BJ (cell line): ENCODE results near the gene EMC7. TPM values are rescaled to one million over a fixed set of nuclear protein-coding genes. Genes with fewer than 3 reads are reported as not detected.

Source experiments
- CTCF ChIA-PET: fragments of 350-600 bp; formaldehyde crosslinking; extraction: SDS; loops from one replicate; lab custom pipeline; 2021; ENCODE audit warnings: antibody characterized with exemption, inconsistent platforms; lab: Yijun Ruan, JAX
- POLR2A ChIA-PET: fragments of 300-600 bp; sonication (Branson Sonifier 250); formaldehyde crosslinking; extraction: SDS; loops from one replicate; lab custom pipeline; 2021; ENCODE audit warnings: antibody characterized with exemption; lab: Charles Lee
- DNase-seq: peaks from one replicate; pipeline ENCODE4 v3.0.0-alpha.2; 2011; ENCODE audit warnings: low read depth
- H3K27me3 ChIP-seq: 2 replicates; pipeline ENCODE4 v1.6.0; 2011; ENCODE audit warnings: low read length; ENCODE audit not compliant: control insufficient read depth, insufficient read depth
- H3K36me3 ChIP-seq: 2 replicates; pipeline ENCODE4 v1.5.1; 2011; ENCODE audit warnings: low read length; ENCODE audit not compliant: control insufficient read depth, insufficient read depth
- H3K4me3 ChIP-seq: 2 replicates; pipeline ENCODE4 v1.5.1; 2011; ENCODE audit warnings: low read depth, mild to moderate bottlenecking, control low read depth, low read length
- CTCF ChIP-seq: IDR thresholded peaks from 2 replicates; pipeline ENCODE4 v1.5.1; 2011; ENCODE audit warnings: low read depth, mild to moderate bottlenecking, control low read depth, inconsistent platforms, low read length, moderate library complexity; ENCODE audit not compliant: insufficient read depth
- polyA plus RNA-seq: library from polyadenylated mRNA; depleted of rRNA; stranded (reverse); fragments of >200 nt; gene quantifications from 2 replicates; pipeline ENCODE4 v1.2.3, GENCODE V29; 2011

The EMC7 gene
- polyA plus RNA-seq, 1 experiment: 80.8 TPM

GRCh38 chr15:34085746-34086145 is 15.9 kb downstream of the EMC7 start:
- no peak overlapping the region for H3K4me3 ChIP-seq
- ChIA-PET POLR2A (no interaction called here), CTCF (interaction anchor here (0.6 to 1.4 kb wide), 3 partner anchors 117 to 281 kb away, joined by 3 read pairs; partner anchors contain the start of gene LPCAT4)
- peaks cover 2% of the 10 kb centered on the region for H3K36me3 ChIP-seq
- TF ChIP-seq CTCF: no peak
- DNase-seq: no peak
- no peaks in the 10 kb centered on the region for H3K27me3 ChIP-seq

GRCh38 chr15:34084086-34084485 is 17.6 kb downstream of the EMC7 start:
- peak; percentile 22 for DNase-seq
- POLR2A ChIA-PET: no interaction called here
- CTCF ChIA-PET: interaction anchor here (1.1 to 1.3 kb wide), 2 partner anchors 23 to 284 kb away, joined by 3 read pairs; no protein-coding TSS in a partner anchor
- no peak for TF ChIP-seq CTCF
- H3K27me3 ChIP-seq: no peaks in the 10 kb centered on the region
- H3K4me3 ChIP-seq: no peak overlapping the region
- H3K36me3 ChIP-seq: peaks cover 2% of the 10 kb centered on the region

- POLR2A ChIA-PET: no interaction called here
- DNase-seq: no peak
- H3K36me3 ChIP-seq: no peaks in the 10 kb centered on the region
- CTCF ChIA-PET: interaction anchor here (0.6 kb wide), 1 partner anchor 125 kb away, joined by 4 read pairs; no protein-coding TSS in a partner anchor
- no peaks in the 10 kb centered on the region for H3K27me3 ChIP-seq
- no peak for TF ChIP-seq CTCF
- no peak overlapping the region for H3K4me3 ChIP-seq
Measured at GRCh38 chr15:34079904-34080303, 21.8 kb downstream of the EMC7 start.

- no peak for TF ChIP-seq CTCF
- CTCF ChIA-PET: interaction anchor here (1.3 kb wide), 1 partner anchor 9 kb away, joined by 3 read pairs; no protein-coding TSS in a partner anchor
Measured at GRCh38 chr15:34078900-34079299, 22.8 kb downstream of the EMC7 start.

GRCh38 chr15:34076785-34077184 is 24.9 kb downstream of the EMC7 start:
- no peaks in the 10 kb centered on the region for H3K27me3 ChIP-seq
- H3K4me3 ChIP-seq: no peak overlapping the region
- no peak for TF ChIP-seq CTCF
- no peak for DNase-seq
- ChIA-PET POLR2A (interaction anchor here (0.6 kb wide), 1 partner anchor 19 kb away, joined by 3 read pairs; no protein-coding TSS in a partner anchor), CTCF (interaction anchor here (1.6 to 1.7 kb wide), 3 partner anchors 13 to 33 kb away, joined by 4 to 7 read pairs (median 5); no protein-coding TSS in a partner anchor)
- no peaks in the 10 kb centered on the region for H3K36me3 ChIP-seq

More at GRCh38 chr15:34078900-34079299, 22.8 kb downstream of the EMC7 start:
- POLR2A ChIA-PET: no interaction called here
- no peak for DNase-seq
- H3K4me3 ChIP-seq: no peak overlapping the region
- H3K27me3 ChIP-seq: no peaks in the 10 kb centered on the region
- no peaks in the 10 kb centered on the region for H3K36me3 ChIP-seq
